Skeletal muscle tissue (tissue), 4 donors: ENCODE data around the gene ZNF385D. TPM values are rescaled to one million over a fixed set of nuclear protein-coding genes. Genes with fewer than 3 reads are reported as not detected.

Experiments
- H3K27ac ChIP-seq: one replicate; pipeline ENCODE4 v1.7.0; 2013; ENCODE audit warnings: mild to moderate bottlenecking, low read depth, low read length, inconsistent platforms
- H3K27me3 ChIP-seq, 3 donors: one replicate each; pipeline ENCODE4 v1.7.0; 2013; ENCODE audit warnings: low read length in 3 of 3; ENCODE audit not compliant: control insufficient read depth in 3 of 3, insufficient read depth in 3 of 3
- H3K36me3 ChIP-seq, 3 donors: one replicate each; pipeline ENCODE4 v1.7.0; 2013; ENCODE audit warnings: low read length in 3 of 3; ENCODE audit not compliant: control insufficient read depth in 3 of 3, insufficient read depth in 3 of 3
- H3K4me1 ChIP-seq, 3 donors: one replicate each; pipeline ENCODE4 v1.7.0; 2013; ENCODE audit warnings: low read length in 3 of 3, mild to moderate bottlenecking in 3 of 3; ENCODE audit not compliant: control insufficient read depth in 3 of 3, insufficient read depth in 3 of 3
- H3K4me3 ChIP-seq, 3 donors: one replicate each; pipeline ENCODE4 v1.7.0; 2013; ENCODE audit warnings: low read length in 3 of 3
- H3K9ac ChIP-seq, 3 donors: one replicate each; pipeline ENCODE4 v1.7.0; 2013; ENCODE audit warnings: low read length in 3 of 3, mild to moderate bottlenecking in 3 of 3, moderate library complexity in 2 of 3, low read depth in 1 of 3
- H3K9me3 ChIP-seq, 3 donors: one replicate each; pipeline ENCODE4 v1.7.0; 2013; ENCODE audit warnings: low read length in 3 of 3; ENCODE audit not compliant: control insufficient read depth in 3 of 3
- total RNA-seq: library from RNA; depleted of rRNA; stranded (reverse); fragments of >200 nt; gene quantifications from one replicate; pipeline ENCODE4 v1.2.3, GENCODE V29; 2014
- donor health status: Osteomylitis.

The ZNF385D gene
- total RNA-seq, 1 donor from 2014 or later = 9.4 TPM

GRCh38 chr3:21540265-21540664 lies 210.7 kb downstream of the ZNF385D start:
- Histone ChIP-seq H3K9me3 (no peaks in the 10 kb centered on the region), H3K36me3 (no peaks in the 10 kb centered on the region), H3K4me1 (no peaks in the 10 kb centered on the region), H3K27me3 (no peaks in the 10 kb centered on the region), H3K9ac (no peak overlapping the region), H3K27ac (no peak overlapping the region), H3K4me3 (no peak overlapping the region)

- H3K27ac ChIP-seq = no peak overlapping the region
- no peaks in the 10 kb centered on the region for H3K27me3 ChIP-seq
- H3K9me3 ChIP-seq = no peaks in the 10 kb centered on the region
Measured at GRCh38 chr3:21534462-21534861, 216.5 kb downstream of the ZNF385D start.

GRCh38 chr3:21533002-21533401 lies 218.0 kb downstream of the ZNF385D start:
- Histone ChIP-seq H3K9ac (no peak overlapping the region), H3K36me3 (no peaks in the 10 kb centered on the region), H3K27me3 (no peaks in the 10 kb centered on the region), H3K9me3 (no peaks in the 10 kb centered on the region), H3K4me1 (no peaks in the 10 kb centered on the region), H3K27ac (no peak overlapping the region), H3K4me3 (no peak overlapping the region)

More at GRCh38 chr3:21534462-21534861, 216.5 kb downstream of the ZNF385D start:
- Histone ChIP-seq H3K9ac (no peak overlapping the region), H3K4me3 (no peak overlapping the region), H3K4me1 (no peaks in the 10 kb centered on the region), H3K36me3 (no peaks in the 10 kb centered on the region)

- Histone ChIP-seq H3K9ac (no peak overlapping the region), H3K36me3 (no peaks in the 10 kb centered on the region), H3K4me3 (no peak overlapping the region), H3K9me3 (no peaks in the 10 kb centered on the region), H3K4me1 (no peaks in the 10 kb centered on the region), H3K27me3 (no peaks in the 10 kb centered on the region), H3K27ac (no peak overlapping the region)
Measured at GRCh38 chr3:21531909-21532308, 219.1 kb downstream of the ZNF385D start.

GRCh38 chr3:21528291-21528995 lies 222.6 kb downstream of the ZNF385D start:
- no peaks in the 10 kb centered on the region for H3K9me3 ChIP-seq

GRCh38 chr3:21526461-21526860 lies 224.5 kb downstream of the ZNF385D start:
- Histone ChIP-seq H3K4me3 (no peak overlapping the region), H3K9ac (no peak overlapping the region), H3K9me3 (no peaks in the 10 kb centered on the region)

More at GRCh38 chr3:21528291-21528995, 222.6 kb downstream of the ZNF385D start:
- Histone ChIP-seq H3K27me3 (no peaks in the 10 kb centered on the region), H3K9ac (no peak overlapping the region), H3K36me3 (no peaks in the 10 kb centered on the region), H3K4me1 (no peaks in the 10 kb centered on the region), H3K4me3 (no peak overlapping the region), H3K27ac (no peak overlapping the region)

GRCh38 chr3:21524133-21524532 lies 226.9 kb downstream of the ZNF385D start:
- no peaks in the 10 kb centered on the region for H3K36me3 ChIP-seq
- no peaks in the 10 kb centered on the region for H3K4me1 ChIP-seq
- H3K27ac ChIP-seq = no peak overlapping the region
- H3K4me3 ChIP-seq = no peak overlapping the region
- H3K9ac ChIP-seq = no peak overlapping the region
- H3K9me3 ChIP-seq = no peaks in the 10 kb centered on the region
- H3K27me3 ChIP-seq = no peaks in the 10 kb centered on the region

More at GRCh38 chr3:21526461-21526860, 224.5 kb downstream of the ZNF385D start:
- Histone ChIP-seq H3K36me3 (no peaks in the 10 kb centered on the region), H3K27ac (no peak overlapping the region), H3K4me1 (no peaks in the 10 kb centered on the region), H3K27me3 (no peaks in the 10 kb centered on the region)

GRCh38 chr3:21520106-21520963 lies 230.7 kb downstream of the ZNF385D start:
- no peak overlapping the region for H3K9ac ChIP-seq
- H3K9me3 ChIP-seq = no peaks in the 10 kb centered on the region
- H3K4me1 ChIP-seq = no peaks in the 10 kb centered on the region
- H3K27ac ChIP-seq = no peak overlapping the region
- H3K4me3 ChIP-seq = no peak overlapping the region
- H3K36me3 ChIP-seq = no peaks in the 10 kb centered on the region
- H3K27me3 ChIP-seq = no peaks in the 10 kb centered on the region

GRCh38 chr3:21517184-21517583 lies 233.8 kb downstream of the ZNF385D start:
- Histone ChIP-seq H3K9ac (no peak overlapping the region), H3K9me3 (no peaks in the 10 kb centered on the region), H3K4me1 (no peaks in the 10 kb centered on the region), H3K27ac (no peak overlapping the region), H3K27me3 (no peaks in the 10 kb centered on the region), H3K4me3 (no peak overlapping the region), H3K36me3 (no peaks in the 10 kb centered on the region)

GRCh38 chr3:21515417-21515816 lies 235.6 kb downstream of the ZNF385D start:
- no peaks in the 10 kb centered on the region for H3K9me3 ChIP-seq
- no peaks in the 10 kb centered on the region for H3K27me3 ChIP-seq
- H3K4me3 ChIP-seq = no peak overlapping the region
- H3K9ac ChIP-seq = no peak overlapping the region
- H3K27ac ChIP-seq = no peak overlapping the region
- H3K4me1 ChIP-seq = no peaks in the 10 kb centered on the region
- no peaks in the 10 kb centered on the region for H3K36me3 ChIP-seq
